Kasumi-1 (cell line): Measurements from ENCODE around the gene CDKAL1.

Source experiments
- DNase-seq, 2 experiments: peaks; one replicate each; lab custom pipeline; 2025; lab: John Stamatoyannopoulos, UW

Gene CDKAL1

DNA sequence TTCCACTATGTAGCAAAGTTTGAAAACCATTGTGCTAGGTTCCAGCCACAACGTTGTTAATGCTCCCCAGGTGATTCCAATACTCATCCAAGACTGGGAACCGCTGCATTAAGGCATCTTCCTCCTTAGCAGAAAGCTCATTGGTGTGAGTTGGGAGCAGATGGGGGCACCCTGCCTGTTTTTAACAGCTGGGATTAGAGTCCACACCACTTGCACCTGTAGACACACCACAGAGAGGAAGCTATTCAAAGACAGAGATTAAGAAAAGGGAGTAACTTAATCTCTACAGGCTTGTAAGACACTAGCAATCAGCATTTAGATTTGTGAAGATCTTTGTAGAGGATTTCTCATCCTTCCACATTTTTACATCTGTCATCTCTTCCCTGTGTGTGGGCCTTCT, 725.4 kb downstream of the CDKAL1 start:
- DNase-seq: no peak

DNA sequence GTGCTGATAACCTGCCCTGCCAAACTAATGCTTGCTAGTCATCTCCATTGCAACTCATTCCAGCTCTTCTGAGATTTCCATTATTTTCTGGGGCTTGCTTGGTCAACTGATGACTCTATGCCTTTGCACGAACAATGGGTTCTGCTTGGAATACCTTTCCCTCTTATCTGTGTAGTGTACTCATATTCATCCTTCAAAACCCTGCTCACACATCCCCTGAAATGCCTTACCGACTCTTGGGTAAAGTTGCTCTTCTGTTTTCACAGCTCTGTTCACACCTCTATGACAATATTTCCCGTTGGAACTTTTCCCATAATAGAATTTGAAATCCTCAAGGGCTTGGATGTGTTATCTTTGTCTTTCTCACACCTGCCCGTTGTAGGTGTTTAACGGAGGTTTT, 728.2 kb downstream of the CDKAL1 start:
- DNase-seq: no peak

DNA sequence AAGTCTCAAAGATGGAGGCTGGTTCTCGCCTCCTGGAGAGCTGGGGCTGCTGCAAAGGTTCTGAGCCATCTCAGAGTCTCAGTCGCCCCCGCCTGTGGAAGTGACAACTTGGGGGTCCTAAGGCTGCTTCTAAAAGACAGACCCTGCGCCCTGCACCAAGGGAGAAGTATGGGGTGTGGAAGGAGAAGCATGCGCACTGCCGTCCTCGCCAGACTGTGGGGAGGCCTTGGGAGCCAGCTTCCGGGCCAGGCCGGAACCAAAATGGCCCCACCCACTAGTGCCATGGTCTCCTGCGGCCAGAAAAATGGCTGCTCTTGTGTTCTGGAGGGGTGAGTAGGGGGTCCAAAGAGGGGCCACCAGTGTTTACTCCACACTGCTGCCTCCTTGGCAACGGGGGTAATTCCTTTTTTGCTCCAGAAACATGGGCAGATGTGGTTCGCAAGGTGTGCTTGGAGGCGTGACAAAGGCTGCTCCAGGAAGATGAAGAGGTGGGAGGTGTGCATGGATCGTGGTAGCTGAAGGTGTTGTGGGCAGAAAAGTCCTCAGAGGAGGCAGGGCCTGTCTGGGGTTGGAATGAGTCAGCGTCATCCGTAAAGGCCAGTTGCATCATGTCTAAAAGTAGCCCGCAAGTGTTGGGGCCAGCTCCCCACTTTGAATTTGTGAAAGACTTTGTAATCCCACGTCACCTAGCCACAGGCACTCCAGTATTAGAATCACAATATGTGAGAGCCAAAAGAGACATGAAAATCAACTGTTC, 729.5 kb downstream of the CDKAL1 start:
- DNase-seq: no peak

DNA sequence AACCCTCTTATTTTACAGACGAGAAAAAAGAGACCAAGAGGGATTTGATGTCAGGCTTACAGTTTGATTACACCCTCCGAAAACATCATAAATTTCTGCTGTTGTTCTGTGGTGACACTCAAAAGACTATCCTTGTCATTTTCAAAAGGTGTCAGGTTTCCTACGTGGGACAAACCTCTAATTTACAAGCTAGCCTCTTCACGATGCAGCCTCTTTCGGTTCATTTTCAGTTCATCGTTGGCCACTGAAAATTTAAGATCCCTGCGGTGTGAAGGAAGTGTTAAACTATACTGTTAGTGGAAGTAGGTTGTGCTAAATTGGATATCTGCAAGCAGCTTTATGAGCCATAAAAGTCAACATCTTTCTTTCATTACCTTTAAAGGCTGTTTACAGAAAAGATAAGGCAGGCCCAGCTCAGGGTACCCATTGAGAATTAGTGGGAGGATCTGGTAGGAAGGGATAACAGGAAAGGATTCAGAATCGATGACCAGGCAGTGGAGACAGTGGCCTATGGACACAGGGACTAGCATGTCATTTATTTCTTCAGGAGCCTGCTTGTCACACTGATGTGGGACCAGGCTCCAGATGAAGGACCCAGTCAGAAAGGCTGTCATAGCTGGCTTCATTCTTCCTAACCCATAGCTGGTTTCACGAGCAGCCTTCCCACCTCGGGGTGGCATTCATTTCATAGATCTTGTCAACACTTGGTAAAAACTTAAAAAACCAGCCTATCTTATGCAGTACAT, 730.2 kb downstream of the CDKAL1 start:
- DNase-seq: no peak

DNA sequence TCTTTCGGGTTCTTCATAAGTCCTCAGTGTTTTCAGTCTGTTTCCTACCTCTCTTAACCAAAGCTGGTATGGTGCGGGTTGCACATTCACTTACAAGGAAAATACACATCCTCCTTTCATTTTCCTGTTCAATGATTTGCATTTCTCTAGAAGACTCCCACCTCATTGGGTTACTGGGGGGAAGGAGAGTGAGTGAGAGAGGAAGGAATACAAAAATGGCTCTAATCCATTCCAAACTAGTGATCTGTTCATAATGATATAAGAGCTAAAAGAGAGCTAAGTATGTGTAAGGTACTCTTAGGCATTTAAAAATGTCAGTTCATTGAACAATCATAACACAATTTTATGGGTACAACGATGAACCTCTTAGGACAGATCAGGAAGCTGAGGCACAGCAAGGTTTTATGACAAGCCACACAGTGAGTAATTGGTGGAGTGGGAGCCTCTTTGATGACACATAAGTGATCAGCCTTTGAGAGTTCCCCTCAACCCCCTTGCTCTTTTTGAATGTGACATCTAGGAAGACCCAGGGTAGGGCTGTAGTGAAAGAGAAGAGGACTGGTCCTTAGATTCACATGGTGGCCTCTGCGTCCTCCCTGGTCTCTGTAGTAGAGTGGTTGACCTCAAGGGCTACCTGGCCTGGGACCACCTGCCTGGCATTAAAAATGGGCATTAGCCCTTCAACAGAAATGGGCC, 730.9 kb downstream of the CDKAL1 start:
- no peak for DNase-seq

DNA sequence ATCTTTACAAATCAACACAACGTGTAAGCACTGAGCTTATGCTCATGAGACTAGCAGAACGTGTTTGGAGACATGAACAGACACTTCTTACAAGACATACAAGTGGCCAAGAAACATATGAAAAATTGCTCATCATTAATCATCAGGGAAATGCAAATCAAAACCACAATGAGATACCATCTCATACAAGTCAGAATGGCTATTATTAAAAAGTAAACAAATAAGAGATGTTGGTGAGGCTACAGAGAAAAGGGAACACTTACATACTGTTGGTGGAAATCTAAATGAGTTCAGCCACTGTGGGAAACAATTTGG, 731.4 kb downstream of the CDKAL1 start:
- DNase-seq: no peak

GRCh38 chr6:21270636-21271201, 736.5 kb downstream of the CDKAL1 start:
- no peak for DNase-seq

- no peak for DNase-seq
These were observed 737.3 kb downstream of the CDKAL1 start for GRCh38 chr6:21271428-21272155.

- no peak for DNase-seq
These were observed 739.2 kb downstream of the CDKAL1 start for GRCh38 chr6:21273451-21273850.

- no peak for DNase-seq
These were observed 740.6 kb downstream of the CDKAL1 start for GRCh38 chr6:21274851-21275250.

GRCh38 chr6:21277601-21278374, 743.5 kb downstream of the CDKAL1 start:
- DNase-seq: no peak

- DNase-seq: no peak
These were observed 744.1 kb downstream of the CDKAL1 start for GRCh38 chr6:21278375-21278745.

- DNase-seq: no peak
These were observed 745.4 kb downstream of the CDKAL1 start for GRCh38 chr6:21279619-21280018.

GRCh38 chr6:21281366-21281765, 747.1 kb downstream of the CDKAL1 start:
- DNase-seq: no peak
